Trophoblast cell (in vitro differentiated cells and primary cell): ENCODE data around the gene CXCL12.

Experiments used
- DNase-seq, 2 donors: peaks; one replicate each; pipeline ENCODE4 v3.0.0-alpha.2; 2016
- H2AFZ ChIP-seq: 2 replicates; pipeline ENCODE4 v1.6.1; 2013; ENCODE audit warnings: low read length, moderate library complexity, mild to moderate bottlenecking; ENCODE audit not compliant: insufficient read depth, poor library complexity
- H2AK5ac ChIP-seq: 2 replicates; pipeline ENCODE4 v1.6.1; 2013; ENCODE audit warnings: mild to moderate bottlenecking, low read length
- H2BK120ac ChIP-seq: 2 replicates; pipeline ENCODE4 v1.6.1; 2013; ENCODE audit warnings: low read length, mild to moderate bottlenecking, moderate library complexity; ENCODE audit not compliant: insufficient read depth, poor library complexity
- H2BK12ac ChIP-seq: 2 replicates; pipeline ENCODE4 v1.6.1; 2013; ENCODE audit warnings: mild to moderate bottlenecking, low read length, moderate library complexity
- H2BK5ac ChIP-seq: 2 replicates; pipeline ENCODE4 v1.6.1; 2013; ENCODE audit warnings: low read length, low read depth, moderate library complexity, mild to moderate bottlenecking; ENCODE audit not compliant: poor library complexity
- H3K14ac ChIP-seq: 2 replicates; pipeline ENCODE4 v1.6.1; 2013; ENCODE audit warnings: mild to moderate bottlenecking, low read length
- H3K18ac ChIP-seq: 2 replicates; pipeline ENCODE4 v1.6.1; 2013; ENCODE audit warnings: mild to moderate bottlenecking, low read length
- H3K23ac ChIP-seq: 2 replicates; pipeline ENCODE4 v1.6.1; 2013; ENCODE audit warnings: low read length
- H3K27ac ChIP-seq: 2 replicates; pipeline ENCODE4 v1.5.1; 2013; ENCODE audit warnings: low read depth, mild to moderate bottlenecking, inconsistent platforms, low read length, moderate library complexity
- H3K27me3 ChIP-seq: 2 replicates; pipeline ENCODE4 v1.6.1; 2013; ENCODE audit warnings: inconsistent platforms, mild to moderate bottlenecking, low read length, moderate library complexity; ENCODE audit not compliant: insufficient read depth
- H3K36me3 ChIP-seq, 2 experiments: 1 replicate in 1 of 2; 2 replicates in 1 of 2; pipeline ENCODE4 v1.6.1; 2013; ENCODE audit warnings: low read length in 2 of 2, mild to moderate bottlenecking in 2 of 2, moderate library complexity in 1 of 2; ENCODE audit not compliant: insufficient read depth in 2 of 2, control insufficient read depth in 1 of 2
- H3K4ac ChIP-seq: 2 replicates; pipeline ENCODE4 v1.6.1; 2013; ENCODE audit warnings: low read depth, mild to moderate bottlenecking, low read length, moderate library complexity
- H3K4me1 ChIP-seq, 2 experiments: 1 replicate in 1 of 2; 2 replicates in 1 of 2; pipeline ENCODE4 v1.6.1; 2013; ENCODE audit warnings: low read length in 2 of 2, mild to moderate bottlenecking in 2 of 2, moderate library complexity in 1 of 2; ENCODE audit not compliant: insufficient read depth in 2 of 2, control insufficient read depth in 1 of 2
- H3K4me2 ChIP-seq: 2 replicates; pipeline ENCODE4 v1.6.1; 2013; ENCODE audit warnings: inconsistent platforms, mild to moderate bottlenecking, low read length, moderate library complexity
- H3K4me3 ChIP-seq: 2 replicates; pipeline ENCODE4 v1.5.1; 2013; ENCODE audit warnings: mild to moderate bottlenecking, low read depth, low read length, inconsistent platforms
- H3K79me1 ChIP-seq: one replicate; pipeline ENCODE4 v1.6.1; 2013; ENCODE audit warnings: low read length
- H3K79me2 ChIP-seq: 2 replicates; pipeline ENCODE4 v1.6.1; 2013; ENCODE audit warnings: low read length, mild to moderate bottlenecking; ENCODE audit not compliant: control insufficient read depth, insufficient read depth, poor library complexity
- H3K9ac ChIP-seq: 2 replicates; pipeline ENCODE4 v1.6.1; 2013; ENCODE audit warnings: mild to moderate bottlenecking, low read length
- H3K9me3 ChIP-seq: 2 replicates; pipeline ENCODE4 v1.6.1; 2013; ENCODE audit warnings: low read depth, mild to moderate bottlenecking, control low read depth, inconsistent platforms, low read length; ENCODE audit not compliant: insufficient read depth
- H4K12ac ChIP-seq: 2 replicates; pipeline ENCODE4 v1.6.1; 2013; ENCODE audit warnings: low read depth, mild to moderate bottlenecking, low read length, moderate library complexity
- H4K8ac ChIP-seq: 2 replicates; pipeline ENCODE4 v1.6.1; 2013; ENCODE audit warnings: low read depth, mild to moderate bottlenecking, low read length, moderate library complexity
- H4K91ac ChIP-seq: one replicate; pipeline ENCODE4 v1.6.1; 2013; ENCODE audit warnings: low read depth, mild to moderate bottlenecking, low read length, moderate library complexity
- WGBS: extraction: QIAGEN DNeasy Blood & Tissue Kit; methylation state at CpG from one replicate; pipeline ENCODE4 v1.1.7; 2013; ENCODE audit warnings: missing lambda C conversion rate; ENCODE audit not compliant: insufficient read length, insufficient coverage; ENCODE audit errors: extremely low coverage; 5-methylcytosine and 5-hydroxymethylcytosine counted together

The CXCL12 gene

GRCh38 chr10:44383749-44384600 lies 922 bp downstream of the CXCL12 start:
- no peak overlapping the region for H3K4ac ChIP-seq
- H2BK12ac ChIP-seq, result no peak overlapping the region
- DNase-seq, result peak in 1 of 2 donors; percentile 5
- H2BK5ac ChIP-seq, result no peak overlapping the region
- no peak overlapping the region for H2AFZ ChIP-seq
- H3K79me2 ChIP-seq, result peaks cover 2% of the 10 kb centered on the region
- H3K79me1 ChIP-seq, result no peaks in the 10 kb centered on the region
- peaks cover 25% of the 10 kb centered on the region for H3K27me3 ChIP-seq
- no peaks in the 10 kb centered on the region for H3K36me3 ChIP-seq
- H3K27ac ChIP-seq, result no peak overlapping the region
- peak overlapping the region; percentile 81 for H3K4me3 ChIP-seq
- H3K9ac ChIP-seq, result peak overlapping the region; percentile 59
- no peak overlapping the region for H4K12ac ChIP-seq
- no peak overlapping the region for H2AK5ac ChIP-seq
- no peak overlapping the region for H4K91ac ChIP-seq
- H3K9me3 ChIP-seq, result peaks cover 6% of the 10 kb centered on the region
- WGBS, result no CpG with 5 or more reads among the region's 63 CpGs
- no peak overlapping the region for H3K23ac ChIP-seq
- peak overlapping the region; percentile 77 for H3K4me2 ChIP-seq
- H4K8ac ChIP-seq, result no peak overlapping the region
- no peak overlapping the region for H2BK120ac ChIP-seq
- peaks cover 12 to 21% of the 10 kb centered on the region in 2 experiments for H3K4me1 ChIP-seq
- no peak overlapping the region for H3K18ac ChIP-seq
- H3K14ac ChIP-seq, result no peak overlapping the region

GRCh38 chr10:44382981-44383748 lies 1.7 kb downstream of the CXCL12 start:
- H4K12ac ChIP-seq, result no peak overlapping the region
- no peak for DNase-seq
- H3K79me2 ChIP-seq, result peaks cover 2% of the 10 kb centered on the region
- H3K4me3 ChIP-seq, result peak overlapping the region; percentile 81
- H3K4me1 ChIP-seq, result peaks cover 12 to 21% of the 10 kb centered on the region in 2 experiments
- no peak overlapping the region for H4K8ac ChIP-seq
- WGBS, result no CpG with 5 or more reads among the region's 15 CpGs
- no peak overlapping the region for H2BK5ac ChIP-seq
- no peak overlapping the region for H3K14ac ChIP-seq
- H2BK12ac ChIP-seq, result no peak overlapping the region
- no peak overlapping the region for H2BK120ac ChIP-seq
- no peak overlapping the region for H3K4ac ChIP-seq
- H2AK5ac ChIP-seq, result no peak overlapping the region
- peaks cover 25% of the 10 kb centered on the region for H3K27me3 ChIP-seq
- peaks cover 6% of the 10 kb centered on the region for H3K9me3 ChIP-seq
- peaks cover 3 to 4% of the 10 kb centered on the region in 2 experiments for H3K36me3 ChIP-seq
- no peak overlapping the region for H3K27ac ChIP-seq
- peak overlapping the region; percentile 77 for H3K4me2 ChIP-seq
- no peak overlapping the region for H2AFZ ChIP-seq
- no peak overlapping the region for H3K9ac ChIP-seq
- no peak overlapping the region for H3K18ac ChIP-seq
- no peak overlapping the region for H4K91ac ChIP-seq
- no peaks in the 10 kb centered on the region for H3K79me1 ChIP-seq
- H3K23ac ChIP-seq, result no peak overlapping the region

GRCh38 chr10:44382131-44382858 lies 2.6 kb downstream of the CXCL12 start:
- H4K12ac ChIP-seq, result no peak overlapping the region
- H3K27ac ChIP-seq, result no peak overlapping the region
- no peak overlapping the region for H4K8ac ChIP-seq
- no peak for DNase-seq
- H3K23ac ChIP-seq, result no peak overlapping the region
- H2BK5ac ChIP-seq, result no peak overlapping the region
- no peak overlapping the region for H2AK5ac ChIP-seq
- H2BK12ac ChIP-seq, result no peak overlapping the region
- H3K18ac ChIP-seq, result no peak overlapping the region
- no peak overlapping the region for H3K14ac ChIP-seq
- no peak overlapping the region for H3K4me3 ChIP-seq
- H3K4me2 ChIP-seq, result peak overlapping the region; percentile 77
- no peak overlapping the region for H2BK120ac ChIP-seq
- no CpG with 5 or more reads among the region's 10 CpGs for WGBS
- H3K4me1 ChIP-seq, result peaks cover 12 to 21% of the 10 kb centered on the region in 2 experiments
- H2AFZ ChIP-seq, result no peak overlapping the region
- H3K27me3 ChIP-seq, result peaks cover 25% of the 10 kb centered on the region
- H3K79me2 ChIP-seq, result peaks cover 2% of the 10 kb centered on the region
- H3K9me3 ChIP-seq, result peaks cover 6% of the 10 kb centered on the region
- no peak overlapping the region for H3K9ac ChIP-seq
- no peaks in the 10 kb centered on the region for H3K79me1 ChIP-seq
- no peak overlapping the region for H4K91ac ChIP-seq
- no peak overlapping the region for H3K4ac ChIP-seq
- peaks cover 3 to 11% of the 10 kb centered on the region in 2 experiments for H3K36me3 ChIP-seq
